B cell (primary cell): ENCODE data around the gene ESPNL.

Source experiments
- EZH2 ChIP-seq: IDR thresholded peaks from 2 replicates; pipeline ENCODE4 v1.6.1; 2012; ENCODE audit warnings: borderline replicate concordance, low read depth, mild to moderate bottlenecking, moderate library complexity, low read length; ENCODE audit not compliant: insufficient read depth, poor library complexity, severe bottlenecking
- TF ChIP-seq, protein P1 (sequence below): fragments of 200-600 bp; IDR thresholded peaks from one replicate; pipeline ENCODE4 v1.8.0; 2022; ENCODE audit warnings: antibody characterized with exemption, mild to moderate bottlenecking

DNA sequence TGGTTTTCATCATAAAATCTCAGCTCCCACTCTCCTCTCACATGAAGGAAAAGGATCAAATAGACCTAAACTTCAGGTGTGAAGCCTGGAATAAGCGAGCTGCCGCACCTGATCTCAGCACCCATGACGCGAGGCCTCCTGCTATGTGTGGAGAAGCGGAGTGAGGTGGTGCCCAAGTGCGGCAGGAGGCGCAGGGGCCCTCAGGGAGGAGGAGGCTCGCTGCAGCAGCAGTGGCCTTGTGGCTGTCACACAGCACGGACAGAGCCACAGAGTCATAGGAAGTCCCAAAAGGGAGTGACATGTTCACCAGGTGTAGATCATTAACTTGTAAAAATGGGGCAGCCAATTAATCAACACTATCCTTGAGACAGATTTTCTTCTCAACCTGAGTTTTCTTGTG is 30.3 kb upstream of the ESPNL start:
- no peak for TF ChIP-seq EZH2
- TF ChIP-seq, protein P1, sequence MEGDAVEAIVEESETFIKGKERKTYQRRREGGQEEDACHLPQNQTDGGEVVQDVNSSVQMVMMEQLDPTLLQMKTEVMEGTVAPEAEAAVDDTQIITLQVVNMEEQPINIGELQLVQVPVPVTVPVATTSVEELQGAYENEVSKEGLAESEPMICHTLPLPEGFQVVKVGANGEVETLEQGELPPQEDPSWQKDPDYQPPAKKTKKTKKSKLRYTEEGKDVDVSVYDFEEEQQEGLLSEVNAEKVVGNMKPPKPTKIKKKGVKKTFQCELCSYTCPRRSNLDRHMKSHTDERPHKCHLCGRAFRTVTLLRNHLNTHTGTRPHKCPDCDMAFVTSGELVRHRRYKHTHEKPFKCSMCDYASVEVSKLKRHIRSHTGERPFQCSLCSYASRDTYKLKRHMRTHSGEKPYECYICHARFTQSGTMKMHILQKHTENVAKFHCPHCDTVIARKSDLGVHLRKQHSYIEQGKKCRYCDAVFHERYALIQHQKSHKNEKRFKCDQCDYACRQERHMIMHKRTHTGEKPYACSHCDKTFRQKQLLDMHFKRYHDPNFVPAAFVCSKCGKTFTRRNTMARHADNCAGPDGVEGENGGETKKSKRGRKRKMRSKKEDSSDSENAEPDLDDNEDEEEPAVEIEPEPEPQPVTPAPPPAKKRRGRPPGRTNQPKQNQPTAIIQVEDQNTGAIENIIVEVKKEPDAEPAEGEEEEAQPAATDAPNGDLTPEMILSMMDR = no peak
